Measurements from ENCODE around the gene CD274.
A peak's percentile ranks its signal among the peaks of the same experiment; 100 is the strongest.
"Not testable (repeated sequence)": the region's sequence is repeated elsewhere in the genome, so short reads cannot be mapped to it uniquely, and the experiment has no call there.

The CD274 gene

DNA sequence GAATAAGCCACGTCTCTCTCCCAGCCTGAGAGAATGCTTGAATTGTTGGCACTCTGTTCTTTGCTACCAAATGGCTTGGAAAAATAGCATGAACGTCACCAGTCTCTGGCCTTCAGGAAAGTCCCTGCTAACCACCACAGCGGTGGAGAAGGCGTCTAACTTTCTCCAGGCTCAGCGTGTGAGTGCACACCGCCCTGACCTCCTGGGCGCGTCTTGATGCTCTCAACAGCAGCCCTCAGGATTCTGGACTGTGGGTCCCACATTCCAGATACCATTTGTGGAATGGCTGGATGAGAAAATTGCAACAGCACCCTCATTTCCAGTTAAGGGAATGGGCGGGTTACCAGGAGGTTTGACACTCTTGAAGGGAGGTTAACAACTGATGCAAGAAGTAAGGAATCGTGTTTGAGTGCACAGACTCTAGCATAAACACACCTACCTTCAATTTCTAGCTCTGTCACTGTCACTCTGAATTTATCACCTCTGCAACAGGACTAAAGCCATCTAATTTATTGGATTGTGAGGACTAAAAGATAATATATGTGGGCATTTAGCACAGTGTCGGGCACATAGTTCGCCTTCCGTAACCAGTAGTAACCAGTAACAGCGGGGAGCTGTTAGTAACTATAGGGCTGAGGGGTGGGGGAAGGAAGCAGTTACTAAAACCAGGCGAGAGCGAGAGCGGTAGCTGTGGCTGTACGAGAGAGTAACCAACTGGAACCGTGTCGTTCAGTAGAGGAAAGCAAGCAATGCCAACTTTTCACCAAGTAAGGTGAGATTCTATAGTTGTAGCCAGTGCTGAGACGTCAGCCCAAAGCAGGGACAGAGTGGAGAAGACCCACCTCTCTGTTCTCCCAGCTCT is 11.8 kb upstream of the CD274 start:
- DNase-seq, result peak; percentile 79

DNA sequence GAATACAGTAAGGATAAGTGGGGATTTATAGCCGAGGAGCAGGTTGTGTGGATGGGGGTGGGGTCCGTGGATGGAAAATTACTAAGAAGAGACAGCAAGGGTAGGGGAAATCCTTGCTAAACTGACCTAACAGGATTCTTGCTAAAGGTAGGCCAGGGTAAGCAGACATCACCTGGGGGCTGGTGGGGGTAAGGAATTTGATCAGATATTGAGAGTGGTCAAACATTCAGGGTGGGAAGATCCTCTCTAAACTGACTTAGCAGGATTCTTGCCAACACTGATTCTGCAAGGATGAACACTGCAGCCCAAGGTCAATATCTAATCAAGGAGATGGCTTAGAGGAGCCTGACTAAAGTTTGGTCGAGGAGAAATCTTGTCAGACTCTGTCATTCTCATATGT is 9.9 kb upstream of the CD274 start:
- DNase-seq, result no peak

DNA sequence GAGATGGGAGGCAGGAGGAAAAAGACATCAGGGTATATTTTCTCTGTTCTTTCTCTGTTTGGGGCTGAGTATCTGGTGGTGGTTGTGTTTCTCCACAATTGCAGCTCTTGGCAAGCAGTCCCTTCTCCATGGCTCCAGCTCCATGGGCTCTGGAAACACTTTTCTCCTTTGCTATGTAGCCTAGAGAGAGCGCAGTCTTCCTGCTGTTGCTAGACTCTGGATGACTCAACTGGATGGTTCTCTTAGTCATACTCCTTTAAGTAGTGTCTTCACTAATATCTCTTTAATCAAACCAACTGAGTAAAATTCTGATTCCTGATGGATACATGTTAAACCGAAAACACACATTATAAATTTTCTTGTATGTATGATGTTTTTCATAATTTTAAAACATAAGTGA is 9.3 kb upstream of the CD274 start:
- no peak for DNase-seq

DNA sequence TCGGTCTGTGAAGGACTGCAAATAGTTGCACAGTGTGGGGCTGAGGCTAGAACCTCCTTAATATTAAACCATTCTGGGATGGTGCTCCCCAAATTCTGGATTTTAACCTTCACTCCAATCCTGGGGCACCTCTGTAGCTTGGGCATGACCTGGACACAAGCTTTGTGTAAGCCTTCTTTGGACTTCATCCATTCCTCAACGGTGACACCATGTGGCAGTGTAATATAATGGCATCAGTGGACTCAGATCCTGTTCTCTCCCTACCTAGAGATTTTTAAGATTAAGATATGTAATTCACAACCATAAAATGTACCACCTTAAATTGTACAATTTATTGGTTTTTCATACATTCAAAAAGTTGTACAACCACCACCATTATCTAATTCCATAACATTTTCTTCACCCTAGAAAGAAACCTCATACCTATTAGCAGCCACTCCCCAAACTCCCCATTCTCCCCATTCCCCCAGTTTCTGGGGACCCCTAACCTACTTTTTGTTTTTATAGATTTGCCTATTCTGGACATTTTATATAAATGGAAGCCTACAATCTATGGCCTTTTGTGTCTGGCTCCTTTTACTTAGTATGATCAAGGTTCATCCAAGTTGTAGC is 7.8 kb upstream of the CD274 start:
- DNase-seq, result peak; percentile 55

DNA sequence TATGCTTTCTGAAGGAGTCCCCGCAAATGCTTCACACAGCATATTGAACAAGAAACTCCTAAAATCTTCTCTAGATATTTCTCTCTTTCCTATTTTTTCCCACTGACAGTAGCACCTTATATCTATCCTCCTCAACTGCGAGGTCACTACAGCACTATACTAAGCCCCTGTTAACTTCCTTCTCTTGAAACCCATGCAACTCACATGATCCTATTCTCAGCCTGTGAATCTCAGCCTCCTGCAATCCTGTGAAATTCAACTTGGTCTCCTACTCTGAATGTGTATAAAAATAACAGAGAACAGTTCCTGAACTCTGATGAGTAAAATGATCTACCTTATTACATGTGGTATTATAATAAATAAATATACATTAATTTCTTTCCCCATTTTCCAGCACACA is 6.5 kb upstream of the CD274 start:
- DNase-seq, result no peak

DNA sequence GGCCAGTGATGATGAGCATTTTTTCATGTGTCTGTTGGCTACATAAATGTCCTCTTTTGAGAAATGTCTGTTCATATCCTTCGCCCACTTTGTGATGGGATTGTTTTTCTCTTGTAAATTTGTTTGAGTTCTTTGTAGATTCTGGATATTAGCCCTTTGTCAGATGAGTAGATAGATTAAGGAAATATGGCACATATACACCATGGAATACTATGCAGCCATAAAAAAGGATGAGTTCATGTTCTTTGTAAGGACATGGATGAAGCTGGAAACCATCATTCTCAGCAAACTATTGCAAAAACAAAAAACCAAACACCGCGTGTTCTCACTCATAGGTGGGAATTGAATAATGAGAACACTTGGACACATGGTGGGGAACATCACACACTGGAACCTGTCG is 5.2 kb upstream of the CD274 start:
- DNase-seq, result not testable (repeated sequence)

DNA sequence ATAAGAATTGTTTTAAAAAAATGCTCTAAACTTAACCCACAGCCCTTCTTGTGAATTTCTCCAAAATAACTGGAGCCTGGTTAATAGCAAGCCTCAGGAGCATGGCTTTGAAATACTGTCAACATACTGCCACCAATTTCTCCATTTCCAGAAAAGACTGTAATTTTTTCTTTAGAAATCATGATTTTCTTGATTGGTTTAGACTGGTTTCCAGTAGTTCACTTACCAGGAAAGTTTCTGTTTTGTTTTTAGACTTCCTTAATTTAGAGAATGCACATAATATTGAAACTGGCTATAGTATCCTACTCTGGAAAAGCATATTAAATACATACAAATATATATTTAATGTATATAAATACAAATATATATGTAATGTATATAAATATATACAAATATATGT is 4.5 kb upstream of the CD274 start:
- no peak for DNase-seq

DNA sequence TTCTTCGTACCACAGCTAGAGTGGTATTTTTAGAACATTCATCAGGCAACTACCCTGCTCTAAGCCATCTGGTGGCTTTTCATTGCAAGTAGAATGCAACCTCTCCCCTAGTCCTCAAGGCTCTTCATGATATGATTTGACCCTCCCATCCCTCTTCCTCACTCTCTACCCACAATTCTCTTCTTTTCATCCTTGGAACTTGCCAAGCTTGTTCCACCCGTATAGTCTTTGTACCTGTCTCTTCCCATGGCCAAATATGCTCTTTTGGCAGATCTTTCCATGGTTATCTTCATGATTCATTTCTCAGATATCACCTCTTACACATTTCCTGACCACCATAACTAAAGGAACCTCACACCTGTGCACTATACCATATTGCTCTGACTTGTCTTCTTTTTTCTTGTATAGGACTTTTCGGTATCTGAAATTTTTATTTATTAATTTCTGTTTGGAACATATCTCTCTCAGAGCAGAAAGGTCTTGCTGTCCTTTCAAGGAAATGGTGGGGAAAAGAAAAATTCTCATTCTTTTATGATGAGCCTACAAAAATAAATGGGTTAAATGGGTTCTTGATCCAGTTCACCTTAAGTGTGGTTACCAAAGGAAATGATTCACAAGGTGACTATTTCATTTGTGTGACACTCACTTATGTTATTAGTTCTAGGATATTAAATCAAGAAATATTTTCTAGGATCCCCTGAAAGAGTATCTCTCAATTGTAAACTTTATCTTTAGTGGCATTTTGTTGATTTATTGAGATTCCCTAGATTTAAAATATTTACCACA is 3.7 kb upstream of the CD274 start:
- DNase-seq, result no peak

DNA sequence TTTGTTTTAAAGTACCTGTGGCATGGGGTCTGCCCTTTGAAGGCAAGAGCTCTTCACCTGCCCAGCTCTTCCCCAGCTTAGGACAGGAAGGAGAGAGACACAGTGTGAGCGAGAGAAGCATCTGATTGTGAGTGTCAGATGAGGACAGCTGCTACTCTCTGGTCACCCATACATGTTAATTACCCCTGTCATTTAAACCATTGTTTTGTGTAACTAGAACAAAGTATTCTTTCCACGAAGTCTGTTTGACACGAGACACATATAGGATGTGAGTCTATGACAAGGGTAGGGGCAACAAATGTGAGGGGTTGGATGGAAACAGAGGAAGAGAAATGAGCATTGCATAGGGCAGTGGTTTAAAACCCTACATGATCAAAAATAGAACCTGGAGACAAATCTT is 3.0 kb upstream of the CD274 start:
- DNase-seq, result no peak

DNA sequence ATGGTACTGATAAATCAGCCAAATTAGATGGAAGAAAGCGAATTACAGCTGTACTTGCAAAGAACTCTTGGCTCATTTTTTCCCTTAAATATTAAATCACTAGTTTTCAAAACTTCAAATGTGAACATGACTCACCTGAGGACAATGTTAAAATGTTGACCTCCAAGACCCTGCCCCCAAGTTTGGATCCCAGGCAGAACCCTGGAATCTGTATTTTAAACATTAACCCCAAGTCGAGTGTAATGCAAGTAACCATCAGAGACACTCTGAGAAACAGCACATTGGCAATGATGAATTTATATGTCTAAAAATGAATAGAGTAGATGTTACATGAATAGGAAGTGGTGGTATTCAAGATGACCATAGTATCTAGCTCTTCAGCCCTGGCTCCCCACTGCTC is 2.3 kb upstream of the CD274 start:
- no peak for DNase-seq

DNA sequence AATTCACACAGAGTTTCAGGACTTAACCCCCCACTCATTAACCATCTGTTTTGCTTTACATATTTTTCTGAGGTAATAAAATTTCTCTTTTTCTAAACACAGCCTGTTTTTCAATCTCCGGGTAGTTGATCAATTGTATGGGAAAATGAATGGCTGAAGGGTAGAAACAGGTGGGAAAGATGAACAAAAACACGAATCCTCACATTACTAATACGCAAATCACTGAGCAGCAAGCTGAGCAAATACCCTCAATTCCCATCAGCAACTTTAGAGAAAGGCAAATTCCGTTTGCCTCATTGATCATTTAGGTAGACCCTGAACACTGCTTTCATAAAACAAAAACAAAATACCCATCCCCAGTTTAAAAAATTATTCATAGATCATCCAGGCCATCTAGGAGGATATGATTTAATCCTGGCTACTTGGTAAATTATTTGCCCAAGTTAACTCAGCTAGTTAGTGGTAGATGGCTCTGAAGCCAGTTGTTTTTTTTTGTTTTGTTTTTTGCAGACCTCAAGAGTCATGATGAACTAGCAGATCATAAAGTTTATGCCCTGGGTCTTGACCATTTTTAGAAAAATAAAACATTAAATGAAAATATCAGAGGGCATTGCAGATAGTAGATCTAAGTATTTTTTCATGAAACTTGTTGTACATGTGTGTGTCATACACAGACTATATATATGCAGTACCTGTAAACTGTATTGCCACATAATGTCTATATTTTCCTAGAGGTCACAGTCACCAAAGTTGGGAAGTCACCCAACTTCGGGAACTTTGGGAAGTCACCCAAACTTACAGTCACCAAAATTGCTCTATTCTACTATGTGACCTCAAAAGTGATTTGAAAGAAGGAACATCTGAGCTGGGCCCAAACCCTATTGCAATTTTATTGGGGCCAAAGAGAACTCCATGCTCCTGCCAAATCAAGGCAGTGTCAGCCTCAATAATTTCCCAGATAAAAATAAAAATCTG is 1.6 kb upstream of the CD274 start:
- DNase-seq, result no peak

DNA sequence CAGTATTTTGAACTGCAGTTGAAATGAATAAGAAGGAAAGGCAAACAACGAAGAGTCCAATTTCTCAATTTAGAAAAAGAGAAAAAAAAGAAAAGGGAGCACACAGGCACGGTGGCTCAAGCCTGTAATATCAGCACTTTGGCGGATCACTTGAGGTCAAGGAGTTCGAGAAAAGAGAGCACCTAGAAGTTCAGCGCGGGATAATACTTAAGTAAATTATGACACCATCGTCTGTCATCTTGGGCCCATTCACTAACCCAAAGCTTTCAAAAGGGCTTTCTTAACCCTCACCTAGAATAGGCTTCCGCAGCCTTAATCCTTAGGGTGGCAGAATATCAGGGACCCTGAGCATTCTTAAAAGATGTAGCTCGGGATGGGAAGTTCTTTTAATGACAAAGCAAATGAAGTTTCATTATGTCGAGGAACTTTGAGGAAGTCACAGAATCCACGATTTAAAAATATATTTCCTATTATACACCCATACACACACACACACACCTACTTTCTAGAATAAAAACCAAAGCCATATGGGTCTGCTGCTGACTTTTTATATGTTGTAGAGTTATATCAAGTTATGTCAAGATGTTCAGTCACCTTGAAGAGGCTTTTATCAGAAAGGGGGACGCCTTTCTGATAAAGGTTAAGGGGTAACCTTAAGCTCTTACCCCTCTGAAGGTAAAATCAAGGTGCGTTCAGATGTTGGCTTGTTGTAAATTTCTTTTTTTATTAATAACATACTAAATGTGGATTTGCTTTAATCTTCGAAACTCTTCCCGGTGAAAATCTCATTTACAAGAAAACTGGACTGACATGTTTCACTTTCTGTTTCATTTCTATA is 602 bp upstream of the CD274 start:
- DNase-seq, result no peak

DNA sequence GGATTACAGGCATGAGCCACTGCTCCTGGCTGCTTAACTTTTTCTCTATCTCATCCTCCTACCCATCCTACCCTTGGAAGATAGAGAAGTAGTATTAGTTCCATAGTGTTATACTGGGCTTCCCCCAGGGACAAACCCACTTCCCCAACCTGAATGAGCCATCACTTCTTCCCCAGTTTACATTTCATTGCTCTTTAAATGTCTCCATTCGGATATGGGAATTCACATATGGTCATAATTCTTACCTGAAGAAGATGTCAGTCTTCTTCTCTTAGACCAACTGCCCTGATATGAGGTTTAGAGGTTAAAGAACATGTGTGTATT is 1.9 kb downstream of the CD274 start:
- DNase-seq, result no peak

DNA sequence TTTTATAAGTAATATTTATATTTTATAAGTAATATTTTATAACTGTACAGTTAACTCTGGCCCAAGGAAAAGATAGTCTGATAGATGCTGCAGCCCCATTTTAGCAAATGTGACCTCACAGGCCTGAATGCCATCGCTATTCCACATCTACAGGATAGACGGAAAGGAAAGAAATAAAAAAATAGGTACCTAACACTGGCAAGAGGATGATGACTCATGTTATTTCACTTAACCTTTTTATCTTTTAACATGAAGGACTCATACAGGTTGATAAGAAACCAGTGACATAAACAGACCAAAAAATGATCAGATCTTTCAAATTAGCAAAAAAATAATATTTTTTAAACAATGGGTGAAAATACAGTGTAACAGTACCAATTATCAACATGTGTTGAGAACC is 2.7 kb downstream of the CD274 start:
- DNase-seq, result no peak

DNA sequence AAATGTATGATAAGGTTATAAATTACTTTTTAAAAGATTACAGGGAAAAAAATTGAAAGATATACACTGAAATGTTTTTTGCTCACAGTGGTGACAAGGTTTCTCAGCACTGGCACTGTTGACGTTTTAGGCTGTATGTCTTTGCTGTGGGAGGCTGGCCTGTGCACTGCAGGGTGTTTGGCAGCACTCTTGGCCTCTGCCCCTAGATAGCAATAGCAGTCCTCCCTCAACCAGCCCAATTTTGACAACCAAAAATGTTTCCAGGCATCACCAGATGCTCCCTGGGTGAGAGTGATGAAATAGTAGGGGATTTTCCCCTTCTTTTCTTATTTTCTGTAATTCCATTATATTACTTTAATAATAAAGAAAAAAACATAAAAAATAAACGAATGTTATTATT is 3.3 kb downstream of the CD274 start:
- DNase-seq, result no peak

DNA sequence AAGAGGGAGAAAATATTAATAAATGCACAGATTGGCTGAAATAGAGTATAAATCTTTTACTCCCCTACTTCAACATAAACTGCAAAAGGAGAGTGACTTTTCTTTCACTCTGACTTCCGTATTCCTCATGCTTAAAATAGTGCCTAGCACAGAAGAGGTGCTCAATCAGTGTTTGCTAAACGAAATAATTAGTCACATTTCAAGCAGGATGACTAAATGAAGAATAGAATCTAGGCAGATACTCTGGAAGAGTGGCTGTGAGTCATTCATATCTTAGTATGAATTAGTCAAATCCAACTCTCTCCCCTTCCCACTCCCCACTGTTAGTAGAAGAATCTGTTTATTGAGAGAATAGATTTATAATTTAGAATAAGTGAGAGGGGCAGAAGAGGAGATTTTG is 4.8 kb downstream of the CD274 start:
- no peak for DNase-seq

DNA sequence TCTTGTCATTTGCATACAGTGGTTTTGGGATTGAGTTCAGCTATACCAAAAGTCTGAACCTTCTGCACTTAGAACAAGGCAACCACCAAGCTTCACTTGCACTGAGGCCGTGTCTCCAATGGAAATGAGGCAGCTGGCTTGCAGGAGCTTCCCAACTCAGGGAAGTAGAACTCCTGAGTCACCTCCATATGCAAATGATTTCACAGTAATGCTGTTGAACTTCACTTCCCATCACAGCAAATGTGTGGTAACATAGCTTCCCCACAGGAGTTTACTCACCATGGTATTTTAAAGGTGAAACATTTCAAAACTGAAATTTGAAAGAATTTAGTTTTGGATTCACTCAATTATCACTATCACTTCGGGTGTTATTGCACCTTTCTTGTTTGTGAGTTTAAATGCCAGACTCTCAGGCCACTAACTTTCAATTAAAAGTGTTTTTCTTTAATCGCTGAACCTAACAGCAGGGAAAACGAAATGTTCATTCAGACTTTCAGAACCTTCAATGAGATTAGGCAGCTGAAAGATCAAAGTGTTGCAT is 9.0 kb downstream of the CD274 start:
- no peak for DNase-seq

DNA sequence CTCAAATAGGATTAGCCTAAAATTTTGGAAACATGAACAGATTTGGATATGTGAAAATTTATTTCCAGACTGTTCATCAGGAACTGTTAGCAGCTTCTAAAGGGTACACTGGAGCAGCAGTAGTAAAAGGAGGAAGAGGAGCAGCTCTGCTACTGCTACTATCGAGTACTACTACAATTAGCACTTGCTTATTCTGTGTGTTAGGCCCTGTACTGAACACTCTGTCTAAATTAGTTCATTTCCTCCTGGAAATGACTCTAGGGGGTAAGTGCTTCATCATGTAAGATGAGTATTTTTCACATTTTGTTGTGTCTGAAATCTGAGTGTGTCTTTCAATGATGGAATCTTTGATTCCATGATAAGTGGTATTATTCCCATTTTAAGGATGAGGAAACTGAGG is 9.8 kb downstream of the CD274 start:
- DNase-seq, result no peak

DNA sequence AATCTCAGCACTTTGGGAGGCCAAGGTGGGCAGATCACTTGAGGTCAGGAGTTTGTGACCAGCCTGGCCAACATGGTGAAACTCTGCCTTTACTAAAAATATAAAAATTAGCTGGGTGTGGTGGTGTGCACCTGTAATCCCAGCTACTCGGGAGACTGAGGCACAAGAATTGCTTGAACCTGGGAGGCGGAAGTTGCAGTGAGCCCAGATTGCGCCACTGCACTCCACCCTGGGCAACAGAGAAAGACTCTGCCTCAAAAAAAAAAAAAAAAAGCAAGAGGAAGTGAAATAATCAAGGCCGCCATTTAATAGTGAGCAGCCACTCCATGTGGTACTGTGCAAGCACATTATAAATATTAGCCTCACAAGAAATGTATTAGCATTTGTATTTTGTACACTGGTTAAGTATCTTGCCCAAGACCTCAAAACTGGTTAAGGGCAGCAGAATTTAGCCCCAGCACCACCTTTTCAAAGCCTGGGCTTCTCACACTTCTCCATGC is 14.5 kb downstream of the CD274 start:
- DNase-seq, result not testable (repeated sequence)

DNA sequence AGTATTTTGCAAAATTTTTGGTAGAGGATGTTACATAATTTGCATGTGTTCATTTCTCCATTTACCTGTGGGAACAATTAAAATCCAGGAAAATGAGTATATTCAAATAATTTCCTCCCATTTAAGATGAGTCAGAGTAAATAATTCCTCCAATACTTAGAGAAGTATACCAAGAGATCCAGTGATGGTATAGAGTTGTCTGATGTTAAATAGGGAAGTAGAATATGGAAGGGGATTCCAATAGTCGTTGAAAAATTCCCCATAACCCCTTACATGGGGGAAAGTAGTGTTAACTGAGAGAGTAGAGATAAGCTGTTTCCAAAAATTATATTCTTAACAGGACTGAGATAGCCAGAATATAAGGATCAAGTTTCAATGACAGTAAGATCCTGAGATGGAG is 15.7 kb downstream of the CD274 start:
- no peak for DNase-seq

DNA sequence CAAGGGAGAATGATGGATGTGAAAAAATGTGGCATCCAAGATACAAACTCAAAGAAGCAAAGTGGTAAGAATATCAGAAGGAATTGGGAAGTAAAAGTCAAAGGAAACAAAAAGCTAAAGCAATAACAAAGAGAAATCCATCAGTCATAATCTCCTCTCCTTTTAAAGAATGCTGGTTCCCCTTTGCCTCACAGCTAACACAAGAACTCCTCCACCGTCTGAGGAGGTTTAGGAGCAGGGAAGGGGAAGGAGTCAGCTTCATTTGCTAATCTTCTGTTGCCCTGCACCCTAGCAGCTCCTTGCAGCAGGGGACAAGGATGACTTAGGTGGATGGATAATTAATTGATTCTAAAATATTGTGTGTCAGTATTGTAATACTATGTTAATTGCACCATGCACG is 16.4 kb downstream of the CD274 start:
- DNase-seq, result no peak

Data from CD4-positive, alpha-beta T cell treated with Interleukin-10 for 1 hour (primary cell).